ENCODE results near the gene ATP5F1E.

- TF ChIP-seq ZFP37 (tag by site-specific recombination; IDR thresholded peaks at IDR 0.05) (no peak), ZNF24 (tag by site-specific recombination; IDR thresholded peaks at IDR 0.05) (no peak), ZNF416 (tag by site-specific recombination; IDR thresholded peaks at IDR 0.05) (no peak), ZNF37A (tag by site-specific recombination; IDR thresholded peaks at IDR 0.05) (no peak), CTCF (tag by site-specific recombination; IDR thresholded peaks at IDR 0.05) (no peak), ZNF274 (IDR thresholded peaks at IDR 0.05; ENCODE audit: low read length) (no peak), ZNF274 (tag by site-specific recombination; IDR thresholded peaks at IDR 0.05; ENCODE audit: borderline replicate concordance) (no peak), ZNF555 (tag by site-specific recombination; conservative IDR thresholded peaks at IDR 0.05) (no peak), ZNF558 (tag by site-specific recombination; IDR thresholded peaks at IDR 0.05) (no peak), ZNF114 (tag by site-specific recombination; IDR thresholded peaks at IDR 0.05) (no peak), ZNF449 (tag by site-specific recombination; IDR thresholded peaks at IDR 0.05) (no peak), ZNF501 (tag by site-specific recombination; IDR thresholded peaks at IDR 0.05) (no peak), ATF2 (tag by site-specific recombination; IDR thresholded peaks at IDR 0.05; ENCODE audit: low read depth) (no peak)
Observed at GRCh38 chr20:59026904-59027740, 5.0 kb downstream of the ATP5F1E start.

Measured in HEK293 (cell line).